Activated T-cell treated with anti-CD3 and anti-CD28 coated beads for 1 hour (primary cell): ENCODE measurements around the gene RNF19B.
A peak's percentile ranks its signal among the peaks of the same experiment; 100 is the strongest.
"Not testable (repeated sequence)": the region's sequence is repeated elsewhere in the genome, so short reads cannot be mapped to it uniquely, and the experiment has no call there.

Source experiments
- DNase-seq: peaks from one replicate; pipeline ENCODE4 v3.0.0-alpha.2; 2020; ENCODE audit warnings: low read depth

The RNF19B gene

GRCh38 chr1:32928285-32928684 lies 36.3 kb downstream of the RNF19B start:
- DNase-seq = no peak

GRCh38 chr1:32927441-32927840 lies 37.2 kb downstream of the RNF19B start:
- DNase-seq = no peak

GRCh38 chr1:32926562-32926961 lies 38.0 kb downstream of the RNF19B start:
- no peak for DNase-seq

GRCh38 chr1:32925403-32926162 lies 39.0 kb downstream of the RNF19B start:
- DNase-seq = peak; percentile 13

GRCh38 chr1:32924881-32925344 lies 39.7 kb downstream of the RNF19B start:
- no peak for DNase-seq

GRCh38 chr1:32920833-32921232 lies 43.8 kb downstream of the RNF19B start:
- DNase-seq = no peak

GRCh38 chr1:32919811-32920733 lies 44.5 kb downstream of the RNF19B start:
- DNase-seq = no peak

GRCh38 chr1:32918179-32918578 lies 46.4 kb downstream of the RNF19B start:
- no peak for DNase-seq

- DNase-seq = no peak
These were observed 47.1 kb downstream of the RNF19B start for GRCh38 chr1:32917521-32917920.

- no peak for DNase-seq
These were observed 48.6 kb downstream of the RNF19B start for GRCh38 chr1:32915766-32916706.

GRCh38 chr1:32910319-32910718 lies 54.3 kb downstream of the RNF19B start:
- DNase-seq = no peak

GRCh38 chr1:32907435-32907834 lies 57.2 kb downstream of the RNF19B start:
- DNase-seq = no peak

- no peak for DNase-seq
These were observed 58.0 kb downstream of the RNF19B start for GRCh38 chr1:32906654-32907053.

GRCh38 chr1:32905588-32905987 lies 59.0 kb downstream of the RNF19B start:
- not testable (repeated sequence) for DNase-seq

GRCh38 chr1:32904797-32905196 lies 59.8 kb downstream of the RNF19B start:
- no peak for DNase-seq

- no peak for DNase-seq
These were observed 60.4 kb downstream of the RNF19B start for GRCh38 chr1:32903991-32904785.

GRCh38 chr1:32902535-32902920 lies 62.1 kb downstream of the RNF19B start:
- no peak for DNase-seq

GRCh38 chr1:32901823-32902534 lies 62.6 kb downstream of the RNF19B start:
- DNase-seq = no peak

- no peak for DNase-seq
These were observed 63.4 kb downstream of the RNF19B start, which contains the start of gene TMEM54 for GRCh38 chr1:32900956-32901822. Gene TMEM54, minus strand, starts transcription at chr1:32901389. Its CDS starts 151 bp downstream, at chr1:32901238.
